HAP-1 (cell line): ENCODE measurements around the gene STX2.
"Not testable (repeated sequence)": the region's sequence is repeated elsewhere in the genome, so short reads cannot be mapped to it uniquely, and the experiment has no call there.

Experiments
- DNase-seq, 2 experiments: peaks; one replicate each; pipeline ENCODE4 v3.0.0-alpha.2; 2016 to 2020; ENCODE audit warnings: low spot score in 2 of 2
- H3K27me3 ChIP-seq: fragments of 250-450 bp; sonication (Bioruptor Pico); 2 replicates; pipeline ENCODE4 v1.5.1; 2020; ENCODE audit warnings: low read depth, mild to moderate bottlenecking, moderate library complexity
- H3K36me3 ChIP-seq: fragments of 250-450 bp; sonication (Bioruptor Pico); replicated peaks from 2 replicates; pipeline ENCODE4 v1.5.1; 2020; ENCODE audit warnings: mild to moderate bottlenecking
- H3K4me1 ChIP-seq: fragments of 250-450 bp; sonication (Bioruptor Pico); 2 replicates; pipeline ENCODE4 v1.5.1; 2020; ENCODE audit warnings: mild to moderate bottlenecking
- H3K4me3 ChIP-seq: fragments of 250-450 bp; sonication (Bioruptor Pico); 2 replicates; pipeline ENCODE4 v1.5.1; 2020; ENCODE audit warnings: mild to moderate bottlenecking, moderate library complexity
- H3K9me3 ChIP-seq: fragments of 250-450 bp; sonication (Bioruptor Pico); 2 replicates; pipeline ENCODE4 v1.5.1; 2020; ENCODE audit warnings: mild to moderate bottlenecking, moderate library complexity
- in situ Hi-C: fragments of 300-500 bp; cut with MboI; formaldehyde crosslinking; loops from 3 replicates; pipeline ENCODE4 v1.14.3; 2020; ENCODE audit warnings: low sequenced_read_pairs, inconsistent platforms, mixed read lengths

Gene STX2

GRCh38 chr12:130874696-130875095, 35.6 kb upstream of the STX2 start:
- Histone ChIP-seq H3K27me3 (no peaks in the 10 kb centered on the region), H3K4me3 (no peak overlapping the region), H3K36me3 (peaks cover 49% of the 10 kb centered on the region), H3K9me3 (no peaks in the 10 kb centered on the region), H3K4me1 (peaks cover 25% of the 10 kb centered on the region)
- in situ Hi-C loops, result loop anchor here (5.0 kb wide), 1 partner anchor 37 kb away; the partner anchor contains the start of gene STX2
- no peak for DNase-seq

- Histone ChIP-seq H3K27me3 (no peaks in the 10 kb centered on the region), H3K4me1 (peaks cover 25% of the 10 kb centered on the region), H3K9me3 (no peaks in the 10 kb centered on the region), H3K4me3 (peak overlapping the region; percentile 63), H3K36me3 (peaks cover 49% of the 10 kb centered on the region)
- in situ Hi-C loops, result loop anchor here (5.0 kb wide), 1 partner anchor 37 kb away; the partner anchor contains the start of gene STX2
- no peak for DNase-seq
These were observed 34.8 kb upstream of the STX2 start for GRCh38 chr12:130873825-130874224.

- Histone ChIP-seq H3K9me3 (no peaks in the 10 kb centered on the region), H3K36me3 (peaks cover 49% of the 10 kb centered on the region), H3K27me3 (no peaks in the 10 kb centered on the region), H3K4me1 (peaks cover 25% of the 10 kb centered on the region), H3K4me3 (peak overlapping the region; percentile 63)
- DNase-seq, result no peak
- in situ Hi-C loops, result loop anchor here (5.0 kb wide), 1 partner anchor 36 kb away; the partner anchor contains the start of gene STX2
These were observed 34.2 kb upstream of the STX2 start for GRCh38 chr12:130873106-130873795.

- peaks cover 25% of the 10 kb centered on the region for H3K4me1 ChIP-seq
- H3K27me3 ChIP-seq, result no peaks in the 10 kb centered on the region
- in situ Hi-C loops, result loop anchor here (5.0 kb wide), 1 partner anchor 35 kb away; the partner anchor contains the start of gene STX2
- peak in 1 of 2 experiments; percentile 43 for DNase-seq
- H3K36me3 ChIP-seq, result peaks cover 49% of the 10 kb centered on the region
- no peaks in the 10 kb centered on the region for H3K9me3 ChIP-seq
- peak overlapping the region; percentile 63 for H3K4me3 ChIP-seq
These were observed 33.4 kb upstream of the STX2 start for GRCh38 chr12:130872179-130873096.

- Histone ChIP-seq H3K4me1 (peaks cover 25% of the 10 kb centered on the region), H3K4me3 (peak within 1 kb of the TSS; percentile 63), H3K27me3 (no peaks in the 10 kb centered on the region), H3K36me3 (peaks cover 41% of the 10 kb centered on the region), H3K9me3 (no peaks in the 10 kb centered on the region)
- in situ Hi-C loops, result loop anchor here (5.0 kb wide), 1 partner anchor 34 kb away; the partner anchor contains the start of gene STX2
- DNase-seq, result peak; percentile 87 to 93
These were observed 32.5 kb upstream of the STX2 start, which contains the start of gene RAN for GRCh38 chr12:130871286-130872178. Gene RAN, plus strand, starts transcription at chr12:130872066. Its CDS starts 528 bp downstream, at chr12:130872594.

GRCh38 chr12:130870442-130871285, 31.6 kb upstream of the STX2 start:
- no peaks in the 10 kb centered on the region for H3K27me3 ChIP-seq
- peak; percentile 78 to 85 for DNase-seq
- H3K9me3 ChIP-seq, result no peaks in the 10 kb centered on the region
- H3K4me1 ChIP-seq, result peaks cover 25% of the 10 kb centered on the region
- peak overlapping the region; percentile 37 for H3K4me3 ChIP-seq
- H3K36me3 ChIP-seq, result peaks cover 33% of the 10 kb centered on the region
- in situ Hi-C loops, result loop anchor here (5.0 kb wide), 1 partner anchor 33 kb away; the partner anchor contains the start of gene STX2

DNA sequence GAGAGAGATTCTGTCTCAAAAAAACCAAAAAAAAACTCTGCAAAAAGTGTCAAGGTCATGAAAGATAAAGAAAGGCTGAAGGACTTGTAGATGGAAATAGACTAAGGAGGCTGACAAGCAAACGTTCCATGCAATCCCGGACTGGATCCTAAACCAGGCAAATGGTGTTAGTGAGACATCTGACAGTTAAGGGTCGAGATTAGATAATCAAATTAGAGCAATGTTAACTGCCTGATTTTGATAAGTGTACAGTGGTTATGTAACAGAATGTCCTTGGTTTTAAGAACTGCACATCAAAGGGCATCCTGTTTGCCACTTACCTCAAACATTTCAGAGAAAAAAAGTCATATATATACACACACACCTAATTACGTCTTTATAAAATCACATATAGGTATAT, 29.4 kb upstream of the STX2 start:
- in situ Hi-C loops, result no loop called here
- no peak for DNase-seq
- Histone ChIP-seq H3K27me3 (no peaks in the 10 kb centered on the region), H3K36me3 (peaks cover 10% of the 10 kb centered on the region), H3K4me1 (peaks cover 13% of the 10 kb centered on the region), H3K4me3 (no peak overlapping the region), H3K9me3 (no peaks in the 10 kb centered on the region)

DNA sequence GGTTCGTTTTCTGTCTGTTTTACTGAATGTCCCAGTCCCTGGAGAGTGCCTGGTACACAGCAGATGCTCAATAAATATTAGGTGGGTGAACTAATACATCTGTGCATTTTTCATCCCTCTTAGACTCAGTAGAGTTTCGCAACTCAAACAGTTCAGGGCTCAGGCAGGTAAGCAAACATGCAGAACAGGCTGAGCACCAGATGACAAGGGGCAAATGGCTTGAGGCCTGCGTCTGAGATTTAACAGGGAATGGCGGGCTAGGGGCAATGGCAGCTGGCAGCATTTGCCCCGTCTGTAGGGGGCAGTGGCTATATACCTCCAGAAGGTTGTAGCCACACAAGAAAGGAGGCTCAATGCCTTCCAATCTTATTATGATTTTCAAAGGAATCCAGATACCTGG, 24.2 kb upstream of the STX2 start:
- in situ Hi-C loops, result no loop called here
- Histone ChIP-seq H3K4me3 (no peak overlapping the region), H3K36me3 (no peaks in the 10 kb centered on the region), H3K9me3 (no peaks in the 10 kb centered on the region), H3K27me3 (no peaks in the 10 kb centered on the region), H3K4me1 (no peaks in the 10 kb centered on the region)
- DNase-seq, result no peak

- in situ Hi-C loops, H3K36me3 ChIP-seq, H3K4me1 ChIP-seq, DNase-seq, H3K9me3 ChIP-seq, H3K27me3 ChIP-seq, H3K4me3 ChIP-seq: not testable (repeated sequence)
These were observed 23.7 kb upstream of the STX2 start for GRCh38 chr12:130862771-130863170.

GRCh38 chr12:130862161-130862560, 23.1 kb upstream of the STX2 start:
- in situ Hi-C loops, result no loop called here
- no peaks in the 10 kb centered on the region for H3K4me1 ChIP-seq
- H3K27me3 ChIP-seq, result no peaks in the 10 kb centered on the region

DNA sequence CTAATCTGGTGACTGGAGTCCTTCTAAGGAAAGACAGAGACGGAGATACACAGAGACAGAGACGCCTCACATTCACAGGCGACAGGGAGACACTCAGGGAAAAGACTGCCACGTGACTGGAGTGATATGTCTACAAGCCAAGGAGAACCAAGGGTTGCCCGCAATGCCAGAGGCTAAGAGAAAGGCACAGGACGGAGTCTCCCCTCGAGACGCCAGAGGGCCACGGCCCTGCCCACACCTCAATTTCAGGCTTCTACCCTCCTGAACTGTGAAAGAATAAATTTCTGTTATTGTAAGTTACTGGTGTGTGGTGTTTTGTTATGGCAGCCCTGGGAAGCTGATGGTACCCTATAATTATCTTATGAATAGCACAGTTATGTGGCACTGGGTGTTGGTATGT, 21.3 kb upstream of the STX2 start:
- in situ Hi-C loops, result no loop called here
- no peaks in the 10 kb centered on the region for H3K9me3 ChIP-seq
- no peak overlapping the region for H3K4me3 ChIP-seq
- DNase-seq, result no peak
- H3K4me1 ChIP-seq, result no peaks in the 10 kb centered on the region
- H3K27me3 ChIP-seq, result no peaks in the 10 kb centered on the region
- no peaks in the 10 kb centered on the region for H3K36me3 ChIP-seq

More at GRCh38 chr12:130862161-130862560, 23.1 kb upstream of the STX2 start:
- Histone ChIP-seq H3K9me3 (no peaks in the 10 kb centered on the region), H3K4me3 (no peak overlapping the region), H3K36me3 (no peaks in the 10 kb centered on the region)
- DNase-seq, result no peak

GRCh38 chr12:130859161-130859560, 20.1 kb upstream of the STX2 start:
- no peaks in the 10 kb centered on the region for H3K4me1 ChIP-seq
- no peak overlapping the region for H3K4me3 ChIP-seq
- in situ Hi-C loops, result no loop called here
- no peaks in the 10 kb centered on the region for H3K9me3 ChIP-seq
- H3K27me3 ChIP-seq, result no peaks in the 10 kb centered on the region
- no peaks in the 10 kb centered on the region for H3K36me3 ChIP-seq
- no peak for DNase-seq
